Measurements from ENCODE around the gene COL6A2. TPM values are rescaled to one million over a fixed set of nuclear protein-coding genes. Genes with fewer than 3 reads are reported as not detected.

COL6A2 gene
- total RNA-seq, 2 donors from 2014 or later = 259 to 377 TPM

DNA sequence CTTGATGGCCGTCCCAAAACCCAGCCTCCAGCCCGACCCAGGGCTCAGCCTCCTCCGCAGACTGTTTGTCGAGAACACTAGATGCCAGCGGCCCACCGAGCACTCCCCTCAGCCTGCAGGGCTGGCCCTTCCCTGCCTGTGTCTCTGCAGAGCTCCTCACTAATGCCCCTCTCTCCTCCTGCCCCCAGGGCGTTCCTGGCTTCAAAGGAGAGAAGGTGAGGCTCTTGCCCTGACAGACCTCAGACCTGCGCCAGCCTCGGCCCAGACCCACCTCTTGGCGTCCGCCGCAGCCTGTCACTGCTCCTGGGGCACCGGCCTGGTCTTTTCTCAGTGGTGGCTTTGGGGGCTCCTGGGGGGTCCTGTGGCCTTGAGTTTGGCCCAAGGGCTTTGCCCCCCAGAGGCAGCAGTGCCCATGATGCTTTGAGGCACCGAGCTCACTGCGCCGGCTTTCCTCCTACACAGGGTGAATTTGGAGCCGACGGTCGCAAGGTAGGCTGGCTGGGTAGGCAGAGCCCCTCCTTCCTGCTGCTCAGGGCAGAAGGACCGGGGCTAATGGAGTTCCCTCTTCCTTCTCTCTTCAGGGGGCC is 18.4 kb downstream of the COL6A2 start:
- H3K4me1 Mint-ChIP-seq = no peaks in the 10 kb centered on the region
- 93 to 94% methylated on average over 13 to 20 of the region's 20 CpGs for WGBS, 2 experiments (ENCODE audit: insufficient coverage in 1 of 2, insufficient read length in 1 of 2)
- Histone ChIP-seq H3K36me3 (ENCODE audit: control insufficient read depth, insufficient read depth, low read length) (peaks cover 72% of the 10 kb centered on the region), H3K4me3 (ENCODE audit: low read length) (no peak overlapping the region), H3K27me3 (ENCODE audit: control insufficient read depth, insufficient read depth, low read length, poor library complexity, severe bottlenecking) (no peaks in the 10 kb centered on the region), H3K9me3 (ENCODE audit: control insufficient read depth, low read length) (peaks cover 19% of the 10 kb centered on the region), H3K9ac (ENCODE audit: extremely low read depth, low read length, poor library complexity, severe bottlenecking) (no peak overlapping the region), H3K4me1 (ENCODE audit: control insufficient read depth, insufficient read depth, low read length) (no peaks in the 10 kb centered on the region), H3K27ac (ENCODE audit: low read depth, low read length) (no peak overlapping the region)
- no peak overlapping the region for H3K4me3 Mint-ChIP-seq
- peak; percentile 31 for DNase-seq
- TF ChIP-seq, protein P1, sequence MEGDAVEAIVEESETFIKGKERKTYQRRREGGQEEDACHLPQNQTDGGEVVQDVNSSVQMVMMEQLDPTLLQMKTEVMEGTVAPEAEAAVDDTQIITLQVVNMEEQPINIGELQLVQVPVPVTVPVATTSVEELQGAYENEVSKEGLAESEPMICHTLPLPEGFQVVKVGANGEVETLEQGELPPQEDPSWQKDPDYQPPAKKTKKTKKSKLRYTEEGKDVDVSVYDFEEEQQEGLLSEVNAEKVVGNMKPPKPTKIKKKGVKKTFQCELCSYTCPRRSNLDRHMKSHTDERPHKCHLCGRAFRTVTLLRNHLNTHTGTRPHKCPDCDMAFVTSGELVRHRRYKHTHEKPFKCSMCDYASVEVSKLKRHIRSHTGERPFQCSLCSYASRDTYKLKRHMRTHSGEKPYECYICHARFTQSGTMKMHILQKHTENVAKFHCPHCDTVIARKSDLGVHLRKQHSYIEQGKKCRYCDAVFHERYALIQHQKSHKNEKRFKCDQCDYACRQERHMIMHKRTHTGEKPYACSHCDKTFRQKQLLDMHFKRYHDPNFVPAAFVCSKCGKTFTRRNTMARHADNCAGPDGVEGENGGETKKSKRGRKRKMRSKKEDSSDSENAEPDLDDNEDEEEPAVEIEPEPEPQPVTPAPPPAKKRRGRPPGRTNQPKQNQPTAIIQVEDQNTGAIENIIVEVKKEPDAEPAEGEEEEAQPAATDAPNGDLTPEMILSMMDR (conservative IDR thresholded peaks at IDR 0.05) = no peak
- H3K36me3 Mint-ChIP-seq (ENCODE audit: low read depth) = peaks cover 53% of the 10 kb centered on the region
- H3K27ac Mint-ChIP-seq = no peak overlapping the region
- H3K9me3 Mint-ChIP-seq = peaks cover 10% of the 10 kb centered on the region
- H3K27me3 Mint-ChIP-seq (ENCODE audit: insufficient read depth) = no peaks in the 10 kb centered on the region

DNA sequence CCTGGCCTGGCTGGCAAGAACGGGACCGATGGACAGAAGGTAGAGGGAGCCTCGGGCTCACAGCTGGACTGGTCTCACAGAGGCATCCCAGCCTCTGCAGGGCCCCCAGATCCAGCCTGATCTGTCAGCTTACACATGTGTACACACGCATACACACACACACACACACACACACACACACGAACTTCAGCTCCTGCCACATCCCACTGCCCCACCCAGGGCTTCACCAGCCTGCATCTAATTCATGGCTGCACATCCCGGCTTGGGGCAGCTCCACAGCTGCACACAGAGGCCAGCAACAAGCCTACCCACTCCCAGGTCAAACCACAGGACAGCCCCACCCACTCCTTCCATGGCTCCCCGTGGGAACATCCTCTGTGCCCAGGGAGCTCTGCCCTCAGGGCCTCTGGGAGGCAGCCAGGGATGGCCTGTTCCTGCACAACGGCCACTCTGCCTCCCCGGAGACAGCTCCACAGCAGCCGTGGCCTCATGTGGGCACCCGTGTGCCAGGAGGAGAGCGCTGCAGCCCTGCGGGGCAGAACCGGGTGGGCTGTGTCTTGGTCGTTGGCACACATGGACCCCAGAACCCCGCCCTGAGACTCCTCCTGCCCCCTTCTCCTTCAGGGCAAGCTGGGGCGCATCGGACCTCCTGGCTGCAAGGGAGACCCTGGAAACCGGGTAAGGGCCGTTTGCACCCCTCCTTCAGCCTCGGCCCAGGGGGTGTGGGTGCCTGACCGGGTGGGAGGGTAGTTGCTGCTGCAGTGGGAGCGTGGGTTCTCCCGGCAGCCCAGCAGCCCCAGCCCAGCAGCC is 19.1 kb downstream of the COL6A2 start:
- no peaks in the 10 kb centered on the region for H3K4me1 Mint-ChIP-seq
- no peak overlapping the region for H3K27ac Mint-ChIP-seq
- peaks cover 19% of the 10 kb centered on the region for H3K9me3 ChIP-seq (ENCODE audit: control insufficient read depth, low read length)
- H3K9ac ChIP-seq (ENCODE audit: extremely low read depth, low read length, poor library complexity, severe bottlenecking) = no peak overlapping the region
- H3K4me3 Mint-ChIP-seq = no peak overlapping the region
- no peak overlapping the region for H3K27ac ChIP-seq (ENCODE audit: low read depth, low read length)
- H3K27me3 ChIP-seq (ENCODE audit: control insufficient read depth, insufficient read depth, low read length, poor library complexity, severe bottlenecking) = no peaks in the 10 kb centered on the region
- DNase-seq = peak; percentile 30
- peaks cover 50% of the 10 kb centered on the region for H3K36me3 Mint-ChIP-seq (ENCODE audit: low read depth)
- WGBS, 2 experiments (ENCODE audit: insufficient coverage in 1 of 2, insufficient read length in 1 of 2) = 93 to 95% methylated on average over 3 to 24 of the region's 24 CpGs
- no peak overlapping the region for H3K4me3 ChIP-seq (ENCODE audit: low read length)
- H3K36me3 ChIP-seq (ENCODE audit: control insufficient read depth, insufficient read depth, low read length) = peaks cover 76% of the 10 kb centered on the region
- H3K4me1 ChIP-seq (ENCODE audit: control insufficient read depth, insufficient read depth, low read length) = no peaks in the 10 kb centered on the region
- H3K9me3 Mint-ChIP-seq = peaks cover 10% of the 10 kb centered on the region
- TF ChIP-seq, protein P1 (conservative IDR thresholded peaks at IDR 0.05) = no peak
- H3K27me3 Mint-ChIP-seq (ENCODE audit: insufficient read depth) = no peaks in the 10 kb centered on the region

DNA sequence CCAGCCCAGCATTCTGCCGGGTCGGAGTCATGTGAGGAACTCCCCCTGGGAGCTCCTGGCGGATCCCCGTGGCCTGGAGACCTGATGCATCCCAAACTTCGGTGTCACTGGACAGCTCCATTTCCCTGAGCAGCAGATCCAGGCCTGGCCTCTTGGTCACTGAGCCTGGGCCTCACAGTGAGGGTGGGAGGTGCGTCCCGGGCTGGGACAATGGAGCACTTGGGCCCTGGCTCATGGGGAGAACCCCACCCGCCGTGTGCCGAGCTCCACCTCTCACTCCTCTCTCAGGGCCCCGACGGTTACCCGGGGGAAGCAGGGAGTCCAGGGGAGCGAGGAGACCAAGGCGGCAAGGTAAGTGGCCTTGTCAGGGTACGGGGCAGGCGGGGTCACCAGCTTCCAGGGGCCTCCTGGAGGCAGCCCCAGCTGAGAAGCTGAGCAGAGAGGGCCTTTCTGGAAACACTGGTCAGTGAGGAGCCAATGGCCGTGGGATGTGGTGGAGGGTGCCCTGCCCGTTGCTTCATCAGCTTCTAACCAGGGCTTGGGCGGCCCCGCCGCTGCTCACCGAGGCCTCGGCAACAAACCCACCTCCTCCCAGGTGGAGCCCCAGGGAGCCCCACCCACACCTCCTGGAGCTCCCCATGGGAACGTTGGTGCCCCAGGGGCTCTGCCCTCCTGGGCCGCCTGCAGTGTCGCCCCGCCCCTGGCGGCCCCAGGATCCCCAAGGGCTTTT is 19.8 kb downstream of the COL6A2 start:
- no peak overlapping the region for H3K4me3 ChIP-seq (ENCODE audit: low read length)
- Mint-ChIP-seq H3K4me3 (no peak overlapping the region), H3K27ac (no peak overlapping the region), H3K36me3 (ENCODE audit: low read depth) (peaks cover 54% of the 10 kb centered on the region), H3K27me3 (ENCODE audit: insufficient read depth) (no peaks in the 10 kb centered on the region), H3K4me1 (no peaks in the 10 kb centered on the region), H3K9me3 (peaks cover 10% of the 10 kb centered on the region)
- 90 to 93% methylated on average over 20 to 29 of the region's 29 CpGs for WGBS, 2 experiments (ENCODE audit: insufficient coverage in 1 of 2, insufficient read length in 1 of 2)
- peaks cover 19% of the 10 kb centered on the region for H3K9me3 ChIP-seq (ENCODE audit: control insufficient read depth, low read length)
- no peak overlapping the region for H3K27ac ChIP-seq (ENCODE audit: low read depth, low read length)
- H3K4me1 ChIP-seq (ENCODE audit: control insufficient read depth, insufficient read depth, low read length) = no peaks in the 10 kb centered on the region
- H3K27me3 ChIP-seq (ENCODE audit: control insufficient read depth, insufficient read depth, low read length, poor library complexity, severe bottlenecking) = no peaks in the 10 kb centered on the region
- H3K36me3 ChIP-seq (ENCODE audit: control insufficient read depth, insufficient read depth, low read length) = peaks cover 75% of the 10 kb centered on the region
- DNase-seq = peak; percentile 38
- no peak overlapping the region for H3K9ac ChIP-seq (ENCODE audit: extremely low read depth, low read length, poor library complexity, severe bottlenecking)
- TF ChIP-seq, protein P1 (conservative IDR thresholded peaks at IDR 0.05) = no peak
